OCI-LY3 (cell line): Measurements from ENCODE around the gene PMEL.
A peak's percentile ranks its signal among the peaks of the same experiment; 100 is the strongest.

Experiments
- H2AFZ ChIP-seq: fragments of 200-600, 300-600 bp; shearing (Covaris generic); 2 replicates; pipeline ENCODE4 v1.6.0; 2014; ENCODE audit warnings: antibody characterized with exemption, low read depth, low read length
- H3K27ac ChIP-seq: fragments of 200-600, 300-600 bp; sonication (generic); 2 replicates; pipeline ENCODE4 v1.5.1; 2014; ENCODE audit warnings: mild to moderate bottlenecking, low read length, moderate library complexity, mixed read lengths
- H3K27me3 ChIP-seq: fragments of 200-600, 300-600 bp; sonication (generic); 2 replicates; pipeline ENCODE4 v1.6.1; 2014; ENCODE audit warnings: low read depth, low read length, mixed read lengths
- H3K36me3 ChIP-seq: fragments of 200-600, 300-600 bp; sonication (generic); replicated peaks from 2 replicates; pipeline ENCODE3; 2014; ENCODE audit warnings: low read depth, low read length, mixed read lengths
- H3K4me1 ChIP-seq: fragments of 300-600, 200-600 bp; sonication (generic); 2 replicates; pipeline ENCODE4 v1.6.1; 2014; ENCODE audit warnings: low read length, mixed read lengths
- H3K4me2 ChIP-seq: fragments of 200-600, 300-600 bp; sonication (generic); 2 replicates; pipeline ENCODE4 v1.6.1; 2014; ENCODE audit warnings: low read length, mixed read lengths
- H3K4me3 ChIP-seq: fragments of 300-600, 200-600 bp; sonication (generic); 2 replicates; pipeline ENCODE4 v1.5.1; 2014; ENCODE audit warnings: antibody characterized with exemption, mild to moderate bottlenecking, low read length, moderate library complexity
- H3K79me2 ChIP-seq: fragments of 300-600, 200-600 bp; shearing (Covaris generic); 2 replicates; pipeline ENCODE4 v1.6.1; 2014; ENCODE audit warnings: mild to moderate bottlenecking, low read length, mixed read lengths
- H3K9ac ChIP-seq: fragments of 300-600, 200-600 bp; shearing (Covaris generic); 2 replicates; pipeline ENCODE4 v1.6.0; 2014; ENCODE audit warnings: mild to moderate bottlenecking, low read length, moderate library complexity
- H3K9me3 ChIP-seq: fragments of 200-600, 300-600 bp; shearing (Covaris generic); 2 replicates; pipeline ENCODE4 v1.6.1; 2014; ENCODE audit warnings: low read length, mixed read lengths; ENCODE audit not compliant: insufficient read depth
- H4K20me1 ChIP-seq: fragments of 200-600, 300-600 bp; sonication (generic); 2 replicates; pipeline ENCODE4 v1.6.1; 2016; ENCODE audit warnings: low read length, mixed read lengths; ENCODE audit not compliant: insufficient read depth
- CTCF ChIP-seq: fragments of 200-600, 300-600 bp; sonication (generic); IDR thresholded peaks from 2 replicates; pipeline ENCODE4 v1.5.1; 2014; ENCODE audit warnings: antibody characterized with exemption, low read length, low read depth
- EZH2phosphoT487 ChIP-seq: fragments of 200-600 bp; shearing (Covaris generic); IDR thresholded peaks from 2 replicates; pipeline ENCODE4 v1.6.1; 2018; ENCODE audit warnings: antibody characterized with exemption, mixed run types, low read depth

PMEL gene

GRCh38 chr12:55930771-55931316, 35.0 kb downstream of the PMEL start, which contains the start of gene DGKA:
Gene DGKA, plus strand, starts transcription at chr12:55931162. Its CDS starts 5,342 bp downstream, at chr12:55936504.
- peaks cover 25% of the 10 kb centered on the region for H3K79me2 ChIP-seq
- H3K9ac ChIP-seq: peak within 1 kb of the TSS; percentile 73
- TF ChIP-seq EZH2phosphoT487 (no peak), CTCF (peak; percentile 70)
- peak within 1 kb of the TSS; percentile 95 for H3K27ac ChIP-seq
- H3K4me1 ChIP-seq: peaks cover 38% of the 10 kb centered on the region
- peak within 1 kb of the TSS; percentile 91 for H3K4me3 ChIP-seq
- H2AFZ ChIP-seq: peak within 1 kb of the TSS; percentile 65
- H3K4me2 ChIP-seq: peak within 1 kb of the TSS; percentile 95
- peaks cover 3% of the 10 kb centered on the region; the same call in 1 of the 2 replicates for H3K27me3 ChIP-seq
- H3K9me3 ChIP-seq: peaks cover 4% of the 10 kb centered on the region; the same call in 1 of the 2 replicates
- H4K20me1 ChIP-seq: no peaks in the 10 kb centered on the region; the same call in 1 of the 2 replicates
- H3K36me3 ChIP-seq: no peaks in the 10 kb centered on the region

GRCh38 chr12:55929306-55929791, 36.5 kb downstream of the PMEL start:
- Histone ChIP-seq H3K9me3 (peaks cover 4% of the 10 kb centered on the region; the same call in 1 of the 2 replicates), H3K4me3 (peak overlapping the region; percentile 91), H3K4me1 (peaks cover 45% of the 10 kb centered on the region), H3K27me3 (peaks cover 3% of the 10 kb centered on the region; the same call in 1 of the 2 replicates), H3K4me2 (peak overlapping the region; percentile 95), H4K20me1 (no peaks in the 10 kb centered on the region; the same call in 1 of the 2 replicates), H2AFZ (no peak overlapping the region), H3K79me2 (peaks cover 40% of the 10 kb centered on the region), H3K9ac (peak overlapping the region; percentile 54), H3K36me3 (peaks cover 3% of the 10 kb centered on the region), H3K27ac (peak overlapping the region; percentile 95)
- no peak for TF ChIP-seq EZH2phosphoT487
- TF ChIP-seq CTCF: no peak

GRCh38 chr12:55927588-55928502, 38.0 kb downstream of the PMEL start, which contains the start of gene PYM1:
Gene PYM1, minus strand, starts transcription at chr12:55927894. Its CDS starts 133 bp downstream, at chr12:55927761.
- H4K20me1 ChIP-seq: no peaks in the 10 kb centered on the region; the same call in 1 of the 2 replicates
- peak within 1 kb of the TSS; percentile 81 for H2AFZ ChIP-seq
- peaks cover 4% of the 10 kb centered on the region; the same call in 1 of the 2 replicates for H3K9me3 ChIP-seq
- H3K4me2 ChIP-seq: peak within 1 kb of the TSS; percentile 96
- H3K27me3 ChIP-seq: peaks cover 2% of the 10 kb centered on the region; the same call in 1 of the 2 replicates
- H3K79me2 ChIP-seq: peaks cover 51% of the 10 kb centered on the region
- H3K4me1 ChIP-seq: peaks cover 45% of the 10 kb centered on the region
- H3K27ac ChIP-seq: peak within 1 kb of the TSS; percentile 95
- peak within 1 kb of the TSS; percentile 97 for H3K9ac ChIP-seq
- peaks cover 7% of the 10 kb centered on the region for H3K36me3 ChIP-seq
- TF ChIP-seq EZH2phosphoT487 (no peak), CTCF (no peak; the same call in 1 of the 2 replicates)
- H3K4me3 ChIP-seq: peak within 1 kb of the TSS; percentile 91
